Measurements from ENCODE around the gene NTNG1.

GRCh38 chr1:107486349-107486748 lies 345.5 kb downstream of the NTNG1 start:
- no peak for TF ChIP-seq NFRKB (IDR thresholded peaks at IDR 0.05)
- no peak for TF ChIP-seq ZNF384 (IDR thresholded peaks at IDR 0.05)
- TF ChIP-seq CTBP1 (IDR thresholded peaks at IDR 0.05; ENCODE audit: borderline replicate concordance): no peak
- no peak for TF ChIP-seq FOXK2 (IDR thresholded peaks at IDR 0.05)
- TF ChIP-seq SP1 (IDR thresholded peaks at IDR 0.05): no peak

All from HEK293T (cell line).